A549 (cell line): Measurements from ENCODE around the gene DRC3. TPM values are rescaled to one million over a fixed set of nuclear protein-coding genes. Genes with fewer than 3 reads are reported as not detected.

Experiments used
- ATAC-seq, 2 experiments: fragments of 200-7000 bp in 1 of 2; fragments of >200 bp in 1 of 2; cut with Nextera tagmentation in 1 of 2; cut with Tn5 transposase in 1 of 2; 3 replicates each; pipeline versions ENCODE4 v1.8.0 to v1.9.1; 2018 to 2020; ENCODE audit warnings: mild to moderate bottlenecking in 1 of 2, moderate library complexity in 1 of 2
- CTCF ChIA-PET: fragments of 300-600 bp; sonication (Branson Sonifier 250); formaldehyde crosslinking; extraction: SDS; loops from one replicate; lab custom pipeline; 2021; ENCODE audit warnings: antibody characterized with exemption, inconsistent platforms; lab: Yijun Ruan, JAX
- POLR2A ChIA-PET: fragments of 350-600 bp; formaldehyde crosslinking; extraction: SDS; loops from one replicate; lab custom pipeline; 2021; ENCODE audit warnings: antibody characterized with exemption, inconsistent platforms; lab: Yijun Ruan, JAX
- DNase-seq, 2 experiments: peaks; one replicate each; pipeline versions ENCODE4 v3.0.0 to v3.0.0-alpha.2; 2011 to 2016; ENCODE audit warnings: low read depth in 1 of 2, low spot score in 1 of 2
- FAIRE-seq: peaks from 2 replicates; lab custom pipeline; 2011; peaks lifted over from hg19 to GRCh38; lab: Jason Lieb, UNC
- H3K27ac ChIP-seq, 2 experiments: fragments of >200 bp; sonication (Bioruptor Twin); formaldehyde crosslinking; 3 replicates each; pipeline ENCODE4 v1.5.1; 2016 to 2017
- H3K4me1 ChIP-seq: fragments of >200 bp; sonication (Bioruptor Twin); formaldehyde crosslinking; 3 replicates; pipeline ENCODE4 v1.6.1; 2016
- H3K4me2 ChIP-seq: fragments of >200 bp; sonication (Bioruptor Twin); formaldehyde crosslinking; 3 replicates; pipeline ENCODE4 v1.6.1; 2016
- H3K4me3 ChIP-seq: fragments of >200 bp; sonication (Bioruptor Twin); formaldehyde crosslinking; 3 replicates; pipeline ENCODE4 v1.5.1; 2016
- H3K9me3 ChIP-seq: fragments of >200 bp; sonication (Bioruptor Twin); formaldehyde crosslinking; 3 replicates; pipeline ENCODE4 v1.6.1; 2016
- CBX8 ChIP-seq: fragments of 200-600 bp; sonication (generic); IDR thresholded peaks from 2 replicates; pipeline ENCODE4 v1.6.1; 2016
- CEBPB ChIP-seq, 2 experiments: fragments of >200 bp in 1 of 2; sonication (Bioruptor Twin) in 1 of 2; formaldehyde crosslinking in 1 of 2; IDR thresholded peaks; 2 replicates each; pipeline ENCODE4 v1.6.1; 2012 to 2016
- CHD4 ChIP-seq: fragments of 200-600 bp; sonication (generic); IDR thresholded peaks from 2 replicates; pipeline ENCODE4 v1.6.1; 2016; ENCODE audit warnings: antibody characterized with exemption, mild to moderate bottlenecking, borderline replicate concordance
- EHF ChIP-seq: fragments of 250-450 bp; sonication (Bioruptor Pico); IDR thresholded peaks from 2 replicates; pipeline ENCODE4 v1.5.0; 2020; ENCODE audit warnings: mild to moderate bottlenecking
- EHMT2 ChIP-seq: fragments of 200-600 bp; sonication (generic); IDR thresholded peaks from 2 replicates; pipeline ENCODE4 v1.6.1; 2016; ENCODE audit warnings: antibody characterized with exemption, low read depth, mild to moderate bottlenecking, moderate library complexity
- GATA3 ChIP-seq: IDR thresholded peaks from 2 replicates; pipeline ENCODE4 v1.6.1; 2012; ENCODE audit warnings: borderline replicate concordance
- HEYL ChIP-seq: fragments of 250-450 bp; sonication (Bioruptor Pico); IDR thresholded peaks from 2 replicates; pipeline ENCODE4 v1.8.0; 2021; ENCODE audit warnings: mild to moderate bottlenecking, moderate library complexity
- HOXA7 ChIP-seq: fragments of 250-450 bp; sonication (Bioruptor Pico); IDR thresholded peaks from 2 replicates; pipeline ENCODE4 v1.5.0; 2020; ENCODE audit warnings: mild to moderate bottlenecking, moderate library complexity
- JUN ChIP-seq, 2 experiments: fragments of >200 bp; sonication (Bioruptor Twin); formaldehyde crosslinking; IDR thresholded peaks; 2 replicates in 1 of 2; 3 replicates in 1 of 2; pipeline ENCODE4 v1.6.1; 2016 to 2017
- KDM5A ChIP-seq: fragments of 200-600 bp; sonication (generic); IDR thresholded peaks from 2 replicates; pipeline ENCODE4 v1.6.1; 2016; ENCODE audit warnings: antibody characterized with exemption, mild to moderate bottlenecking
- MAFK ChIP-seq: fragments of 450-650 bp; IDR thresholded peaks from 2 replicates; pipeline ENCODE4 v1.6.1; 2014; ENCODE audit not compliant: partially characterized antibody
- NR3C1 ChIP-seq: fragments of >200 bp; sonication (Bioruptor Twin); formaldehyde crosslinking; IDR thresholded peaks from 3 replicates; pipeline ENCODE4 v1.6.1; 2017
- RAD21 ChIP-seq, 2 experiments: fragments of >200 bp in 1 of 2; sonication (Bioruptor Twin) in 1 of 2; formaldehyde crosslinking in 1 of 2; IDR thresholded peaks in 1 of 2; conservative IDR thresholded peaks in 1 of 2; 2 replicates in 1 of 2; 3 replicates in 1 of 2; pipeline ENCODE4 v1.6.1; 2012 to 2018; ENCODE audit warnings: inconsistent platforms in 1 of 2
- RARB ChIP-seq: fragments of 250-450 bp; sonication (Bioruptor Pico); IDR thresholded peaks from 2 replicates; pipeline ENCODE4 v1.8.0; 2021; ENCODE audit warnings: mild to moderate bottlenecking, moderate library complexity
- SMC3 ChIP-seq: fragments of >200 bp; sonication (Bioruptor Twin); formaldehyde crosslinking; IDR thresholded peaks from 3 replicates; pipeline ENCODE4 v1.6.1; 2018; ENCODE audit warnings: inconsistent platforms
- TP53 ChIP-seq: fragments of 250-450 bp; sonication (Bioruptor Pico); IDR thresholded peaks from 2 replicates; pipeline ENCODE4 v1.5.0; 2021; ENCODE audit warnings: mild to moderate bottlenecking, moderate library complexity
- WGBS: methylation state at CpG from one replicate; pipeline ENCODE4 v1.1.6; 2017; ENCODE audit errors: missing lambda C conversion rate; 5-methylcytosine and 5-hydroxymethylcytosine counted together
- polyA plus RNA-seq, 4 experiments: library from polyadenylated mRNA; depleted of rRNA in 3 of 4; stranded (reverse); fragments of >200 nt; fragmentation: RNase III in 1 of 4; extraction: RNeasy Plus Mini Kit Qiagen cat#74134 plus additional on column Dnase treatment in 1 of 4; gene quantifications; 2 replicates in 3 of 4; 3 replicates in 1 of 4; pipeline ENCODE4 v1.2.3, GENCODE V29; 2011 to 2017
- TF ChIP-seq, protein P1 (sequence below): fragments of 250-450 bp; sonication (Bioruptor Pico); IDR thresholded peaks from 2 replicates; pipeline ENCODE4 v1.5.0; 2021; ENCODE audit warnings: mild to moderate bottlenecking, moderate library complexity, borderline replicate concordance
- TF ChIP-seq, protein P2 (sequence below): IDR thresholded peaks from 2 replicates; pipeline ENCODE4 v1.6.1; 2012
- TF ChIP-seq, protein P3 (sequence below): fragments of >200 bp; sonication (Bioruptor Twin); formaldehyde crosslinking; IDR thresholded peaks from 3 replicates; pipeline ENCODE4 v1.5.1; 2016
- TF ChIP-seq, protein P4 (sequence below): fragments of >200 bp; sonication (Bioruptor Twin); formaldehyde crosslinking; IDR thresholded peaks from 3 replicates; pipeline ENCODE4 v1.6.1; 2016
- TF ChIP-seq, protein P5 (sequence below): fragments of 250-450 bp; sonication (Bioruptor Pico); IDR thresholded peaks from 2 replicates; pipeline ENCODE4 v1.5.0; 2020; ENCODE audit warnings: low read depth, mild to moderate bottlenecking, moderate library complexity

The DRC3 gene
- polyA plus RNA-seq, 2 of the 4 experiments (the other 2 are of a cell fraction), result 2.9 to 3.1 TPM

DNA sequence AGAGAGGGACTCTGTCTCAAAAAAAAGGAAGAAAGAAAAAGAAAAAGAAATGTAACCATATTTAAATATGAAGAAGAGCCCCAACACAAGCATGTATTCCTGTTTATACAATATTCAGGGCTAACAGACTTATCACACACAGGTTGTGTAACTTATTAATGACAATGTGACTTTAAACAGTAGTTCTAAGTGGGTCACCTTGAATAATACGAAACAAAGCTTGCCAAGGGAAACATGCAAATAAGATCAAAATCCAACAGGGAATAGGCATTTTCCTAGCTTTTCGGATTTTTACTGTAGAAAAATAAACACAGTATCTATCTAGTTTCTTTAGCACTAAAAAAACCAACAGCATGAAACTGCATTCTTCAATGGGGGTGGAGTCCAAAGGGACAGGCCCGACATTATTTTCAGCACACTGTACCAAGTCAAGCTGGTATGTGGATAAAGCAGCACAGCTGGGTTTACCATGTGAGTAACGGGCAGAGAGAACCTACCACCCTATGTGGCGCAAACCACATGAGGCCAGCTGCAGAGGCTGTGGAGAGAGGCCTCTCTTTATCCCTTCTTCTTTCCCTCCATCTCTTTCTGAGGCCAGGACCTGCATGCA, 45.7 kb upstream of the DRC3 start:
- Histone ChIP-seq H3K4me3 (no peak overlapping the region), H3K9me3 (no peaks in the 10 kb centered on the region), H3K4me1 (peaks cover 28% of the 10 kb centered on the region), H3K4me2 (no peak overlapping the region), H3K27ac (peak overlapping the region in 1 of 2 experiments; percentile 31; a peak in 2 of 6 replicates)
- ChIA-PET POLR2A (no interaction called here), CTCF (interaction anchor here (0.9 to 6.7 kb wide), 13 partner anchors 8 to 114 kb away, joined by 3 to 36 read pairs (median 5); no protein-coding TSS in a partner anchor)
- DNase-seq (no peak), FAIRE-seq (no peak), ATAC-seq (no peak)
- no peak for TF ChIP-seq JUN (IDR thresholded peaks at IDR 0.05)
- TF ChIP-seq HOXA7 (CRISPR knock-in tag), result no peak
- no peak for TF ChIP-seq GATA3
- no peak for TF ChIP-seq EHMT2
- TF ChIP-seq SMC3, result no peak
- TF ChIP-seq, protein P1, sequence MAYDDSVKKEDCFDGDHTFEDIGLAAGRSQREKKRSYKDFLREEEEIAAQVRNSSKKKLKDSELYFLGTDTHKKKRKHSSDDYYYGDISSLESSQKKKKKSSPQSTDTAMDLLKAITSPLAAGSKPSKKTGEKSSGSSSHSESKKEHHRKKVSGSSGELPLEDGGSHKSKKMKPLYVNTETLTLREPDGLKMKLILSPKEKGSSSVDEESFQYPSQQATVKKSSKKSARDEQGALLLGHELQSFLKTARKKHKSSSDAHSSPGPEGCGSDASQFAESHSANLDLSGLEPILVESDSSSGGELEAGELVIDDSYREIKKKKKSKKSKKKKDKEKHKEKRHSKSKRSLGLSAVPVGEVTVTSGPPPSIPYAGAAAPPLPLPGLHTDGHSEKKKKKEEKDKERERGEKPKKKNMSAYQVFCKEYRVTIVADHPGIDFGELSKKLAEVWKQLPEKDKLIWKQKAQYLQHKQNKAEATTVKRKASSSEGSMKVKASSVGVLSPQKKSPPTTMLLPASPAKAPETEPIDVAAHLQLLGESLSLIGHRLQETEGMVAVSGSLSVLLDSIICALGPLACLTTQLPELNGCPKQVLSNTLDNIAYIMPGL (CRISPR knock-in tag), result no peak
- TF ChIP-seq CHD4, result no peak
- no peak for TF ChIP-seq CEBPB (IDR thresholded peaks at IDR 0.05)
- TF ChIP-seq KDM5A, result no peak
- TF ChIP-seq TP53 (CRISPR knock-in tag), result no peak
- TF ChIP-seq HEYL, result no peak
- no peak for TF ChIP-seq RARB (CRISPR knock-in tag)
- no peak for TF ChIP-seq EHF (CRISPR knock-in tag)
- TF ChIP-seq, protein P2, sequence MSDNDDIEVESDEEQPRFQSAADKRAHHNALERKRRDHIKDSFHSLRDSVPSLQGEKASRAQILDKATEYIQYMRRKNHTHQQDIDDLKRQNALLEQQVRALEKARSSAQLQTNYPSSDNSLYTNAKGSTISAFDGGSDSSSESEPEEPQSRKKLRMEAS, result no peak
- TF ChIP-seq RAD21 (conservative IDR thresholded peaks at IDR 0.05 in 1 of 2, IDR thresholded peaks at IDR 0.05 in 1 of 2), result no peak
- 72% methylated on average over 5 of the region's 5 CpGs for WGBS

DNA sequence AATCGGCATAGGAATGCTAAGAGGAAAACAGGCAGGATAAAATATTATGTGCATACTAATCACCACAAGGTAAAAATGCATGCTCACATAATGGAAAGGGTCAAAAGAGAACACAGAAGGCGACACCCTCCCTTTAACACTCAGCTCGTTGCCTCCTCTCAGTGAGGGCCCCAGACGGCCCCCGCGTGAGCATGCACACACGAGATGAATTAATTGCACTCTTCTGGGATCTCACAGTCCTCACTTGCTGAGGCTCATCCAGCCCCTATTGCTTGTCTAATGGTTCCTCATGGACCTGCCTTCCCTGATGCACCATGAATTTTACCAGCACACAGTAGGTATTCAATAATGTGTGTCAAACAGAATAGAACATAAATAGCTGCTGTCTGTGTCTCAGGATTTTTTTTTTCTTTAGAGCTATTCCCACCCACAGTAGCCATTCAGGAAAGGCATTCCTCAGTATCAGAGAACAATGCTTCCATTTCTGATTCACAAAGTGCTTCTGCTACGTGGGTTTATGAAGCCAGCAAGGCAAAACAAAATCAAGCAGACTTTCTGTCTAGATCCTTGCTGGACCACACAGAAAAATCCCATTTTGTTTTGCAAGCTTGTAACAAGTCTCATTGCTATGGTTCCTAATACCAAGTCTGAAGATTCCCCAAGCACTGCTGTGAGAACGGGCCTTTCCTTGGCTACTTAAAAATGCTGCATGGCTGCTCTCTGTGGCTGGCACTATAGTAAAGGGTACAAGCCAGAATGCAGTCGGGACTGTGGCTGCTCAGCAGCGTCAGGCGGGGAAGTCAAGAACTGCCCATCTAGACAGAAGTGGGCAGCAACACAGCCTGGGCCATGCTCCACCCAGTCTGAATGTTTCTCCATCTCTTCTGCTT, 44.0 kb upstream of the DRC3 start:
- 76% methylated on average over 12 of the region's 12 CpGs for WGBS

DNA sequence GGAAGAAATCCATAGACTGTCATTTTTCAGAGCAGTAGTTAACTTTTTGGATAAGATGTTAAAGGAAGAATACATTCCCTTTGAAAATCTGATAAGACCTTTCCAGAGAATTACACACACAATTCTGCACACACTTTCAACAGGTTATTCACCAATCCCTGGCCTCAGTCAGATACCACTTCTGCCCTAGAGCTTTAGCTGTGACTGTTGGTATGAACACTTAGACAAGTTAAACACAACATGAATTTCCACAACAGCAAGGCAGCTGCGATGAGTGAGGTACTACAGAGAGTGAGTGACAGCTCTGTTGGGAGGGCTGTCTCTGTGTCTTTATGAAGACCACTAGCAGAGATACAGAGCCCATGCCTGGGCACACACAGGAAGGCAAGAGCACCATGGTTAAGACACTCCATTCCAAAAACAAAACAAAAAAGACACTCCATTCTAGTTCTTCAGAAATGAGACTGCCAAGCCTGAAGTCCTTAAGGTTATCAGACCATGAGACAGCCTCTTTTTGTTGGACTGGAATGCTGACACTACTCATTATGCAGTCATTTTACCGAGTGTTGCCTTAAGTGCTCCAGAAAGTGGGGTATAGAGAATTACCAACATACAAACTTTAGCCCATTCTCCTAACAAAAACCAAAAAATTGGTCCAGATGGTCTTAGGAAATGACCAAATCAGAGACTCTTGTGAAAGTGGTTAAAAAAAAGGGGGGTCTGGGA, 42.8 kb upstream of the DRC3 start:
- WGBS, result 85% methylated on average over 2 of the region's 2 CpGs

More for the DNA sequence above, 44.0 kb upstream of the DRC3 start:
- no peak for TF ChIP-seq CBX8
- TF ChIP-seq MAFK, result no peak
- TF ChIP-seq, all 56 proteins: peak for 0
- Histone ChIP-seq H3K4me2 (no peak overlapping the region), H3K4me1 (peaks cover 11% of the 10 kb centered on the region; the same call in 2 of the 3 replicates), H3K27ac (no peak overlapping the region), H3K9me3 (no peaks in the 10 kb centered on the region), H3K4me3 (no peak overlapping the region)
- POLR2A ChIA-PET, result interaction anchor here (0.6 kb wide), 1 partner anchor 340 kb away, joined by 5 read pairs; no protein-coding TSS in a partner anchor
- ATAC-seq (peak in 1 of 2 experiments; percentile 31; a peak in 1 of 6 replicates), DNase-seq (no peak), FAIRE-seq (no peak)
- CTCF ChIA-PET, result interaction anchor here (1.3 to 6.7 kb wide), 5 partner anchors 10 to 104 kb away, joined by 5 to 36 read pairs (median 18); no protein-coding TSS in a partner anchor

More for the DNA sequence above, 42.8 kb upstream of the DRC3 start:
- Histone ChIP-seq H3K4me1 (peaks cover 10% of the 10 kb centered on the region; the same call in 2 of the 3 replicates), H3K9me3 (no peaks in the 10 kb centered on the region), H3K4me3 (no peak overlapping the region), H3K4me2 (no peak overlapping the region), H3K27ac (0 out of 6 replicates have a peak overlapping the region, but pooled peaks of 1 of the 2 experiments have one; percentile 2)
- ChIA-PET POLR2A (no interaction called here), CTCF (interaction anchor here (2.6 to 6.7 kb wide), 3 partner anchors 11 to 38 kb away, joined by 11 to 36 read pairs (median 22); no protein-coding TSS in a partner anchor)
- TF ChIP-seq, protein P3, sequence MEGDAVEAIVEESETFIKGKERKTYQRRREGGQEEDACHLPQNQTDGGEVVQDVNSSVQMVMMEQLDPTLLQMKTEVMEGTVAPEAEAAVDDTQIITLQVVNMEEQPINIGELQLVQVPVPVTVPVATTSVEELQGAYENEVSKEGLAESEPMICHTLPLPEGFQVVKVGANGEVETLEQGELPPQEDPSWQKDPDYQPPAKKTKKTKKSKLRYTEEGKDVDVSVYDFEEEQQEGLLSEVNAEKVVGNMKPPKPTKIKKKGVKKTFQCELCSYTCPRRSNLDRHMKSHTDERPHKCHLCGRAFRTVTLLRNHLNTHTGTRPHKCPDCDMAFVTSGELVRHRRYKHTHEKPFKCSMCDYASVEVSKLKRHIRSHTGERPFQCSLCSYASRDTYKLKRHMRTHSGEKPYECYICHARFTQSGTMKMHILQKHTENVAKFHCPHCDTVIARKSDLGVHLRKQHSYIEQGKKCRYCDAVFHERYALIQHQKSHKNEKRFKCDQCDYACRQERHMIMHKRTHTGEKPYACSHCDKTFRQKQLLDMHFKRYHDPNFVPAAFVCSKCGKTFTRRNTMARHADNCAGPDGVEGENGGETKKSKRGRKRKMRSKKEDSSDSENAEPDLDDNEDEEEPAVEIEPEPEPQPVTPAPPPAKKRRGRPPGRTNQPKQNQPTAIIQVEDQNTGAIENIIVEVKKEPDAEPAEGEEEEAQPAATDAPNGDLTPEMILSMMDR, result no peak
- TF ChIP-seq RARB (CRISPR knock-in tag) (no peak), MAFK (no peak), NR3C1 (no peak), EHMT2 (no peak)
- TF ChIP-seq, protein P4, sequence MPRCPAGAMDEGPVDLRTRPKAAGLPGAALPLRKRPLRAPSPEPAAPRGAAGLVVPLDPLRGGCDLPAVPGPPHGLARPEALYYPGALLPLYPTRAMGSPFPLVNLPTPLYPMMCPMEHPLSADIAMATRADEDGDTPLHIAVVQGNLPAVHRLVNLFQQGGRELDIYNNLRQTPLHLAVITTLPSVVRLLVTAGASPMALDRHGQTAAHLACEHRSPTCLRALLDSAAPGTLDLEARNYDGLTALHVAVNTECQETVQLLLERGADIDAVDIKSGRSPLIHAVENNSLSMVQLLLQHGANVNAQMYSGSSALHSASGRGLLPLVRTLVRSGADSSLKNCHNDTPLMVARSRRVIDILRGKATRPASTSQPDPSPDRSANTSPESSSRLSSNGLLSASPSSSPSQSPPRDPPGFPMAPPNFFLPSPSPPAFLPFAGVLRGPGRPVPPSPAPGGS, result no peak
- TF ChIP-seq, protein P5, sequence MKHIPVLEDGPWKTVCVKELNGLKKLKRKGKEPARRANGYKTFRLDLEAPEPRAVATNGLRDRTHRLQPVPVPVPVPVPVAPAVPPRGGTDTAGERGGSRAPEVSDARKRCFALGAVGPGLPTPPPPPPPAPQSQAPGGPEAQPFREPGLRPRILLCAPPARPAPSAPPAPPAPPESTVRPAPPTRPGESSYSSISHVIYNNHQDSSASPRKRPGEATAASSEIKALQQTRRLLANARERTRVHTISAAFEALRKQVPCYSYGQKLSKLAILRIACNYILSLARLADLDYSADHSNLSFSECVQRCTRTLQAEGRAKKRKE (CRISPR knock-in tag), result no peak
- ATAC-seq, result no peak
- no peak for FAIRE-seq
- DNase-seq, result no peak
